ENCODE results near the gene SLC1A7. TPM values are rescaled to one million over a fixed set of nuclear protein-coding genes. Genes with fewer than 3 reads are reported as not detected.

The SLC1A7 gene
- total and polyA plus RNA-seq, 2 experiments from 2014 or later, result not detected

GRCh38 chr1:53078333-53079101 is 63.9 kb downstream of the SLC1A7 start:
- H3K9me3 ChIP-seq (ENCODE audit: low read depth), result no peaks in the 10 kb centered on the region
- H3K4me1 ChIP-seq (ENCODE audit: low read depth), result peaks cover 1% of the 10 kb centered on the region
- H3K4me3 ChIP-seq, result no peak overlapping the region
- H3K27ac ChIP-seq, result no peak overlapping the region
- no peaks in the 10 kb centered on the region for H3K36me3 ChIP-seq
- no peaks in the 10 kb centered on the region for H3K27me3 ChIP-seq
- no peak for DNase-seq (ENCODE audit: low read depth in 1 of 2, low spot score in 1 of 2)
- no peak for TF ChIP-seq CTCF (IDR thresholded peaks at IDR 0.05; ENCODE audit: low read depth, low read length)

GRCh38 chr1:53077599-53077965 is 64.9 kb downstream of the SLC1A7 start:
- no peak overlapping the region for H3K4me3 ChIP-seq
- no peak for TF ChIP-seq CTCF (IDR thresholded peaks at IDR 0.05; ENCODE audit: low read depth, low read length)
- H3K27me3 ChIP-seq, result no peaks in the 10 kb centered on the region
- no peaks in the 10 kb centered on the region for H3K9me3 ChIP-seq (ENCODE audit: low read depth)
- no peaks in the 10 kb centered on the region for H3K36me3 ChIP-seq
- no peak overlapping the region for H3K27ac ChIP-seq
- no peaks in the 10 kb centered on the region for H3K4me1 ChIP-seq (ENCODE audit: low read depth)
- DNase-seq (ENCODE audit: low read depth in 1 of 2, low spot score in 1 of 2), result no peak

- H3K4me1 ChIP-seq (ENCODE audit: low read depth), result no peaks in the 10 kb centered on the region
- no peaks in the 10 kb centered on the region for H3K27me3 ChIP-seq
- H3K9me3 ChIP-seq (ENCODE audit: low read depth), result no peaks in the 10 kb centered on the region
- DNase-seq (ENCODE audit: low read depth in 1 of 2, low spot score in 1 of 2), result no peak
- H3K36me3 ChIP-seq, result no peaks in the 10 kb centered on the region
- H3K4me3 ChIP-seq, result no peak overlapping the region
- H3K27ac ChIP-seq, result no peak overlapping the region
- no peak for TF ChIP-seq CTCF (IDR thresholded peaks at IDR 0.05; ENCODE audit: low read depth, low read length)
Observed at GRCh38 chr1:53076721-53077598, 65.5 kb downstream of the SLC1A7 start.

GRCh38 chr1:53076165-53076564 is 66.3 kb downstream of the SLC1A7 start:
- DNase-seq (ENCODE audit: low read depth in 1 of 2, low spot score in 1 of 2), result no peak
- Histone ChIP-seq H3K27ac (no peak overlapping the region), H3K4me1 (ENCODE audit: low read depth) (no peaks in the 10 kb centered on the region), H3K9me3 (ENCODE audit: low read depth) (no peaks in the 10 kb centered on the region), H3K4me3 (no peak overlapping the region), H3K27me3 (no peaks in the 10 kb centered on the region), H3K36me3 (no peaks in the 10 kb centered on the region)
- no peak for TF ChIP-seq CTCF (IDR thresholded peaks at IDR 0.05; ENCODE audit: low read depth, low read length)

- TF ChIP-seq CTCF (IDR thresholded peaks at IDR 0.05; ENCODE audit: low read depth, low read length), result no peak
- Histone ChIP-seq H3K36me3 (no peaks in the 10 kb centered on the region), H3K27ac (no peak overlapping the region), H3K27me3 (no peaks in the 10 kb centered on the region), H3K4me3 (no peak overlapping the region), H3K4me1 (ENCODE audit: low read depth) (no peaks in the 10 kb centered on the region), H3K9me3 (ENCODE audit: low read depth) (no peaks in the 10 kb centered on the region)
- DNase-seq (ENCODE audit: low read depth in 1 of 2, low spot score in 1 of 2), result no peak
Observed at GRCh38 chr1:53075761-53076163, 66.7 kb downstream of the SLC1A7 start.

Measured in cardiac muscle cell (in vitro differentiated cells and primary cell).